ENCODE measurements around the gene MARCKS.

DNA sequence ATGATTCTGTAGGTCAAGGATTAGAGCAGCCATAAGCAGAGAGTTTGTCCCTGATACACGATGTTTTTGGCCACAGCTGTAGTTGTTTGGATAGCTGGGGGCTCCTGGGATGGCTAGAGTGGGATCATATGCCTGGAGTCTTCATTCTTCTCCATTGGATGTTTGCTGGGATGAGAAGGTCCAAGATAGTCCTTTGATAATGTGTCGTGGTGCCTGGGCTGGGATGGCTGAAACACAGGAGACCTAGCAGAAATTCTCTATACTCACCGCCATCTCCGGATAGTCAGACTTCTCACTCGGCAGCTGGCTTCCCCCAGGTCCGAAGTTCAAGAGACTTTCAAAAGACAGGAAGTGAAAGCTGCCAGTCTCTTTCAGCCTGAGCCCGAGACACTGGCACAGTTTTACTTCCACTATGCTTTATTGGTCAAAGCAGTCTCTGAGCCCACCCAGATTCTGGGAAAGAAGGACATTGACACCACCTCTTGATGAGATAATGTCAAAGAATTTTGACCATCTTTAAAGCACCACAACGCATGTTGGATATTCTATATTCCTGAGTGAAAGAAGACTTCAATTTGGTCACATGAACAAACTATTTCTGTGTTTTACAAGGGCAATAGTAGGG, 16.0 kb downstream of the MARCKS start:
- TF ChIP-seq MXI1 (conservative IDR thresholded peaks at IDR 0.05; ENCODE audit: poor library complexity, severe bottlenecking) (no peak), EZH2 (IDR thresholded peaks at IDR 0.05; ENCODE audit: borderline replicate concordance, insufficient read depth, low read length, poor library complexity, severe bottlenecking) (no peak)
